Left renal cortex interstitium (tissue), 4 donors: ENCODE results near the gene NTN3. TPM values are rescaled to one million over a fixed set of nuclear protein-coding genes. Genes with fewer than 3 reads are reported as not detected.
A peak's percentile ranks its signal among the peaks of the same experiment; 100 is the strongest.

Source experiments
- DNase-seq, 4 donors: peaks; one replicate each; pipeline ENCODE4 v3.0.0-alpha.2; 2013; ENCODE audit warnings: low read depth in 4 of 4, low spot score in 2 of 4, missing footprints in 1 of 4
- polyA plus RNA-seq, 4 donors: library from polyadenylated mRNA; unstranded; fragments of 120-200 nt; gene quantifications; one replicate each; pipeline ENCODE4 v1.2.1, GENCODE V29; 2013; ENCODE audit not compliant: insufficient read length in 4 of 4

NTN3 gene
- polyA plus RNA-seq, 4 donors, result 1.9 to 5.0 (median 3.8) TPM

GRCh38 chr16:2511996-2512734 lies 41.1 kb downstream of the NTN3 start:
- no peak for DNase-seq

DNA sequence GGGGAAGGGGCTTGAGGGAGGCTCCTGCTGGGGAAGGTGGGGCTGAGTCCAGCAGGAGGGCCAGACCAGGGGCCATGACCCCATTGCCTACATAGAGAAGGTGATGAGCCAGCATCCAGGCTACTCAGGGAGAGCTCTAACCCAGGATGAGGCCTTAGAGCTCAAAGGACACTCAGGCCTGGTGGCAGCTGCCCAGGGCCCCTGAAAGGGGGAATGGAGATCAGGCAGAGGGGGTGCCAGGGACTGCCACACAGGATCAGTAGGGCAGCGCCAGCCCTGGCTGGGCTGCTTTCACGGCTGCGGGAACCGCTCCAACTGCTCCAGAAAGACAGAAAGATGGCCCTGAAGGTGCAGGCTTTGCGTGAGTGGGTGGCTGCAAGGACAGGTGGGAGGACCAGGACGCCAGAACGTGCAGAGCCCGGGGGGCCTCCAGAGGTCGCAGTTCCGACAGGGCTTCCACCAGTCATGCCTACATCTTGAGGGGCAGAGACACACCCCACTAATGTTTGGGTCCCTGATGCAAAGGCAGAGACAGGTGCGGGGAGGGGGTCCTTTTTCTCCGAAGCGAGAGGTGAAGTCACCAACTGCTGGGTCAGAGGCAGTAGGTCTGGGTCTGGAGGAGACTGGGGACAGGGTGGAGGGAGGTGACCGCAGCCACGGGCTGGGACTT lies 41.8 kb downstream of the NTN3 start:
- DNase-seq, result no peak

DNA sequence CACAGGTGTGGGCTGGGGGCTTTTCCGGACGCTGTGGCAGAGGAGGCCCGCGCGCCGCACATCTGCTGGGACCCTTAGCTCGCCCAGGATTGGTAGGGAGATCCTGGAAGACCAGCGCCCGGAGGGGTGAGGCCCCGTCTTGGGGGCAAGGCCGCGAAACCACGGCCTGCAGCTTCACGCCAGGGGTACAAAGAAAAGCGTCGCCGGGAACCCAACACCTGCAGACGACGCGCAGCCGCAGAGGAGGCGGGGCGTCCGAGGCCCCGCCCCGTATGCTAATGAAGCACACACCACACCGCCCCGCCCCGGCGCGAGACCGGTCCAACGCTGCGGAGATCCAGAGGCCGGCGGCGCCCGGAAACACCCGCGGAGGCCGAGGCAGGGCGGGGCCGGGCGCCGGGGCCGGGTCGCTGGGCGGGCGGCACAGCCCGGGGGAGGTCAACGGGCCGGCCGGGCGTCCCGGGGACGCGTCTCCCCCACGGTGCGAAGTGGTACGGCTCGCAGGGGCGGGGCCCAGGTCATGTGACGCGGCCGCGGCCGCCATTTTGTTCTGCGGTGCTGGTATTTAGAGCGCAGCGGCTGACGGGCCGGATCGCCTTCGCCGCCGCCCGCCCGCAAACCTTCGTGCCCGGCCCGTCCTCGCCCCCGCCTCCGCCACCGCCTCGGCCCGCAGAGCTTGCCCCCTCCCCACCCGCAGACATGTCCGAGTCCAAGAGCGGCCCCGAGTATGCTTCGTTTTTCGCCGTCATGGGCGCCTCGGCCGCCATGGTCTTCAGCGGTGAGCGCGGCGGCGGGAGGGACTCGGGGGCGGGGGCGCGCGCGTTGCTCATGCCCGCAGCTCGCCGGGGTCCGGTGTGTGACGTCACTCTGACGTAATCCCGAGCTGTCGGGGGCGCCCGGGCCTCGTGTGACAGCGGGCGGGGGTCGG lies 42.6 kb downstream of the NTN3 start, which contains the start of gene ATP6V0C:
TSS of gene ATP6V0C (plus strand) at position 548 of the 928 bp plus-strand sequence. CDS start at position 700, 152 bp downstream.
- DNase-seq, result peak in 2 of 4 donors; percentile 84 to 87

GRCh38 chr16:2514333-2515179 lies 43.5 kb downstream of the NTN3 start:
- no peak for DNase-seq

GRCh38 chr16:2515180-2515851 lies 44.2 kb downstream of the NTN3 start:
- DNase-seq, result no peak

DNA sequence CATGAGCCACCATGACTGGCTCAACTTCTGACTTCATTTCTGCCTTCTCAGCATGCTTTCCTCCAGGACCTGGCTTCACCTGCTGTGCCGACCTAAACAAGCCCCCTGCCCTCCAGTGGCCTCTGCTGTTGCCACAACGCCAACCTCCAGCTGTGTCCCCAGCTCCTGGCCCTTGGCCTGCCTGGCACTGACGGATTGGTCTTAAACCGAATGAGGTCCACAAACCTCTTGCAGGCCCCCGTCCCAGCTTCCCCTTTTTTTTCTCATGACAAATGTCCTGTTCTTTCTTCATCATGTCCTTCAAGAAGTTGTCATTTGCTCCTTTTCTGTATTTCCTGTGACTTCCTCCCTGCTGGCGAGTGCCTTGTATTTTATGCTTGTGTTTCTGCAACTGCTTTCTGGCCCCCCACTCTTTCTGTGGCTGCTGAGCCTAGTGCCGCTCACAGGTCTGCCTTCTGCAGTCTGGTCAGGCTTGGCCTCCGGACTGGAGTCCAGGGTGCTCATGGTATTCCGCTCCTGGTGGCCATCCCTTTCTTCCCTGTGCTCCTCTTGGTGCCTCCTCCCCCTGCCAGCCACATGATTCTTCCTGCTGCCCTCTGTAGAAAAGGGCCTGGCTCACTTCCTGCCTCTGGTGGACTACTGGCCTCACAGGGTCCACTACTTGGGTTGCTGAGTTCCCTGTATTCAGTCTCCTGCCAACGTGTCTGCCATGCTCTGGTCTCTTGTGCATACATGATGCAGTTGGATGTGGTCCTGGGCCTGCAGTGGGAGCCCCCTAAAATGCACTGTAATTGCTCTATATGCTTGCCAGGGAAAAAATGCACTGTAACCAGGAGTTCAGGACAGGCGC lies 45.5 kb downstream of the NTN3 start:
- DNase-seq, result no peak

GRCh38 chr16:2517954-2518605 lies 47.0 kb downstream of the NTN3 start:
- no peak for DNase-seq

- no peak for DNase-seq
Observed at GRCh38 chr16:2518823-2519710, 48.0 kb downstream of the NTN3 start.

DNA sequence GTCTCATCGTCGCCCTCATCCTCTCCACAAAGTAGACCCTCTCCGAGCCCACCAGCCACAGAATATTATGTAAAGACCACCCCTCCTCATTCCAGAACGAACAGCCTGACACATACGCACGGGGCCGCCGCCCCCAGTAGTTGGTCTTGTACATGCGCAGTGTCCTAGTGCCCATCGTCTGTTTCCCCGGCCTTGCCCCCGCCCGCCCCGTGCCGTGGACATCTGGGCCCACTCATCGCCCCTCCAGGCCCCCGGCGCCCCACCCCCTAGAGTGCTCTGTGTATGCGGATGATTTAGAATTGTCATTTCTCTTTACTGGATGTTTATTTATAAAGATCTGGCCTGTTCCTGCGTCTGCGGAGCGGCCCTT lies 48.6 kb downstream of the NTN3 start:
- no peak for DNase-seq

GRCh38 chr16:2520097-2520783 lies 49.1 kb downstream of the NTN3 start, which contains the start of gene AMDHD2:
Gene AMDHD2 (plus strand): TSS chr16:2520371. CDS start chr16:2520459, 88 bp downstream.
- DNase-seq, result peak in 1 of 4 donors; percentile 66

DNA sequence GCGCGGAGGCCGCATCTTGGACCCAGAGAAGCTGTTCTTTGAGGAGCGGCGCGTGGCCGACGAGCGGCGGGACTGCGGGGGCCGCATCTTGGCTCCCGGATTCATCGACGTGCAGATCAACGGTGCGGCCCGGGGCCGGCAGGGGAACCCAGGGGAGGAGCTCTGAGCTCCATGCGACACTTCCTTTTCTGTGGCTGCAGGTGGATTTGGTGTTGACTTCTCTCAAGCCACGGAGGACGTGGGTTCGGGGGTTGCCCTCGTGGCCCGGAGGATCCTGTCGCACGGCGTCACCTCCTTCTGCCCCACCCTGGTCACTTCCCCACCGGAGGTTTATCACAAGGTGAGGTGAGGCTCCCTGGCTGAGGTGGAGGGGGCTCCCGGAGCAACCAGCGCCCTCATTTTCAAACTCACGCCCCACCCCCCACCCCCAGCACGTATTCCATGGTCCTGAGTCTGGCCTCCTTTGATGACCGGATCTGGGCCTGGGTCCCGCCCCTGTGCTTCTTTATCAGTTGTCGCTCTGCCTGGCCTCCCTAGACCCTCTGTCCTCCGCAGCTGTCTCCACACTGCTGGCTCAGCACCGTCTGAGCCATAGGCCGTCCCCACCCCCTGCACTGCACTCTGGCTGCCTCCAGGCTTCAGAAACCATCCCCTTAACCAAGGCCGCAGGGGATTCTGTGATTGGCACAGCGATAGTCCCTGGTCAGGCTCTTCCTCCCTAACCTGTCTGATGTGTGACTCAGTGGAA lies 49.9 kb downstream of the NTN3 start:
- DNase-seq, result no peak

Other genes with a start within 250 kb of the NTN3 start
- gene E4F1, start 247.7 kb upstream of the NTN3 start, polyA plus RNA-seq, result 10 to 100 TPM; 14.7 to 25.8 (median 22.3) TPM
- 1 to 10 TPM in 3 of 4 donors, under 1 TPM in 1; 0.55 to 1.8 (median 1.2) TPM for gene DNASE1L2, start 234.9 kb upstream of the NTN3 start, polyA plus RNA-seq
- gene ECI1, start 219.7 kb upstream of the NTN3 start, polyA plus RNA-seq, result 100 to 1,000 TPM in 1 of 4 donors, 10 to 100 TPM in 3; 60.0 to 104 (median 80.2) TPM
- gene RNPS1, start 203.2 kb upstream of the NTN3 start, polyA plus RNA-seq, result 100 to 1,000 TPM; 179 to 229 (median 214) TPM
- 1 to 10 TPM; 5.1 to 6.9 (median 6.1) TPM for gene ABCA3, start 130.6 kb upstream of the NTN3 start, polyA plus RNA-seq
- gene CCNF, start 41.9 kb upstream of the NTN3 start, polyA plus RNA-seq, result 10 to 100 TPM in 3 of 4 donors, 1 to 10 TPM in 1; 8.8 to 14.1 (median 11.2) TPM
- gene TEDC2, start 11.2 kb upstream of the NTN3 start, polyA plus RNA-seq, result 10 to 100 TPM in 3 of 4 donors, 1 to 10 TPM in 1; 7.3 to 16.6 (median 12.2) TPM
- gene TBC1D24, start 3.8 kb downstream of the NTN3 start, polyA plus RNA-seq, result 10 to 100 TPM; 14.1 to 24.4 (median 19.6) TPM
- gene ATP6V0C, start 42.7 kb downstream of the NTN3 start, polyA plus RNA-seq, result 100 to 1,000 TPM; 156 to 274 (median 248) TPM
- gene AMDHD2, start 49.1 kb downstream of the NTN3 start, polyA plus RNA-seq, result 10 to 100 TPM; 20.1 to 40.8 (median 31.6) TPM
- gene CEMP1, start 60.1 kb downstream of the NTN3 start, polyA plus RNA-seq, result 10 to 100 TPM in 1 of 4 donors, 1 to 10 TPM in 3; 3.0 to 10.9 (median 7.6) TPM
- 10 to 100 TPM; 38.8 to 53.0 (median 49.2) TPM for gene PDPK1, start 66.7 kb downstream of the NTN3 start, polyA plus RNA-seq
- gene KCTD5, start 211.2 kb downstream of the NTN3 start, polyA plus RNA-seq, result 10 to 100 TPM; 22.0 to 26.5 (median 23.4) TPM
- 1 to 10 TPM in 3 of 4 donors, under 1 TPM in 1; 0.92 to 2.5 (median 2.2) TPM for gene PRSS27, start 248.9 kb downstream of the NTN3 start, polyA plus RNA-seq